CD8-positive, alpha-beta memory T cell (primary cell): ENCODE results near the gene CLEC17A. TPM values are rescaled to one million over a fixed set of nuclear protein-coding genes. Genes with fewer than 3 reads are reported as not detected.

Source experiments
- CTCF ChIA-PET: fragments of 350-600 bp; sonication (Branson Sonifier 250); formaldehyde crosslinking; loops from one replicate; lab custom pipeline; 2021; ENCODE audit warnings: antibody characterized with exemption; lab: Charles Lee
- POLR2A ChIA-PET: fragments of 350-600 bp; sonication (Branson Sonifier 250); formaldehyde crosslinking; loops from one replicate; lab custom pipeline; 2021; ENCODE audit warnings: antibody characterized with exemption; lab: Charles Lee
- DNase-seq, 5 donors: peaks; one replicate each; pipeline versions ENCODE4 v3.0.0 to v3.0.0-alpha.2; 2020 to 2022; ENCODE audit warnings: mixed read lengths in 1 of 5
- H3K27ac ChIP-seq: one replicate; pipeline ENCODE4 v1.7.0; 2013; ENCODE audit warnings: low read depth, mild to moderate bottlenecking, low read length, moderate library complexity
- H3K27me3 ChIP-seq: 2 replicates; pipeline ENCODE4 v1.7.0; 2013; ENCODE audit warnings: low read length, mild to moderate bottlenecking; ENCODE audit not compliant: insufficient read depth, poor library complexity, severe bottlenecking
- H3K36me3 ChIP-seq: 2 replicates; pipeline ENCODE4 v1.7.0; 2013; ENCODE audit warnings: mild to moderate bottlenecking, low read length, moderate library complexity; ENCODE audit not compliant: insufficient read depth
- H3K4me1 ChIP-seq: 2 replicates; pipeline ENCODE4 v1.7.0; 2013; ENCODE audit warnings: mild to moderate bottlenecking, low read length, moderate library complexity; ENCODE audit not compliant: insufficient read depth
- H3K4me3 ChIP-seq: 2 replicates; pipeline ENCODE4 v1.7.0; 2013; ENCODE audit warnings: mild to moderate bottlenecking, low read length
- H3K9me3 ChIP-seq: 2 replicates; pipeline ENCODE4 v1.7.0; 2013; ENCODE audit warnings: mild to moderate bottlenecking, low read length
- H3K27ac Mint-ChIP-seq, 8 donors: one replicate each; pipeline ENCODE4 v1.8.0; 2020 to 2021; ENCODE audit warnings: mixed read lengths in 8 of 8, mild to moderate bottlenecking in 6 of 8, inconsistent platforms in 3 of 8, moderate library complexity in 3 of 8
- H3K27me3 Mint-ChIP-seq, 2 donors: one replicate each; pipeline ENCODE4 v1.8.0; 2020 to 2021; ENCODE audit warnings: mixed read lengths in 2 of 2, mild to moderate bottlenecking in 1 of 2, moderate library complexity in 1 of 2
- H3K36me3 Mint-ChIP-seq, 3 donors: one replicate each; pipeline ENCODE4 v1.8.0; 2020 to 2021; ENCODE audit warnings: mixed read lengths in 3 of 3, inconsistent platforms in 1 of 3, mild to moderate bottlenecking in 1 of 3
- H3K4me1 Mint-ChIP-seq, 3 donors: one replicate each; pipeline ENCODE4 v1.8.0; 2020 to 2021; ENCODE audit warnings: mixed read lengths in 3 of 3, inconsistent platforms in 1 of 3, mild to moderate bottlenecking in 1 of 3
- H3K4me3 Mint-ChIP-seq, 7 donors: one replicate each; pipeline ENCODE4 v1.8.0; 2020 to 2021; ENCODE audit warnings: mixed read lengths in 7 of 7, mild to moderate bottlenecking in 6 of 7, moderate library complexity in 4 of 7, inconsistent platforms in 2 of 7
- H3K9me3 Mint-ChIP-seq, 5 donors: one replicate each; pipeline ENCODE4 v1.8.0; 2020 to 2022; ENCODE audit warnings: mixed read lengths in 5 of 5, mild to moderate bottlenecking in 3 of 5, moderate library complexity in 2 of 5, inconsistent platforms in 1 of 5
- polyA plus RNA-seq: library from polyadenylated mRNA; unstranded; fragments of 300-500 nt; fragmentation: Illumina TruSeq; gene quantifications from one replicate; pipeline ENCODE4 v1.2.3, GENCODE V29; 2021
- total RNA-seq, 2 experiments: library from RNA; stranded (reverse); gene quantifications; one replicate each; pipeline ENCODE4 v1.2.3, GENCODE V29; 2021

CLEC17A gene
- total and polyA plus RNA-seq, 3 experiments from 2014 or later, result 0.72 to 1.5 TPM; not detected in 1

DNA sequence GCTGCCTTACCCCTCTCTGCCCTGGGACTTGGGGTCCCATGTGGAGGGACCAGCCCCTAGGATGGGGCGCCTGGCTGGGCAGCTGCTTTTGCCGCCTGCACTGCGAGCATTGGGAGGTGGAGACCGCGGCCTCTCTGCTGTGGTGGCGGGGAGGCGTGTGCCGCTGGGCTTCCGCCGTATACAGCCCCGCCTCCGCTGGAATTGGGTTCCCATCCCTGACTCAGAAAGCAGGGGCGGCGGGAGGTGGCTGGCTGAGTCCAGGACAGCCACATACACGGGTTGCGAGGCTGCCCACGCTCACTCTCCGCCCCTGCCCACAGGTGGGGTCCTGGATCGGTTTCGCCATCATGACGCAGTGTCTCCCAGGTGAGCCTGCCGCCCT, 17.6 kb upstream of the CLEC17A start:
- no peaks in the 10 kb centered on the region for H3K27me3 Mint-ChIP-seq
- peaks cover 28% of the 10 kb centered on the region for H3K4me1 ChIP-seq
- no peak overlapping the region for H3K27ac ChIP-seq
- H3K9me3 ChIP-seq, result no peaks in the 10 kb centered on the region
- peaks cover 0 to 53% (median 3%) of the 10 kb centered on the region in 3 donors for H3K36me3 Mint-ChIP-seq
- no peak overlapping the region for H3K27ac Mint-ChIP-seq
- H3K9me3 Mint-ChIP-seq, result no peaks in the 10 kb centered on the region
- H3K4me3 Mint-ChIP-seq, result peak overlapping the region in 1 of 7 donors; percentile 27
- POLR2A ChIA-PET, result no interaction called here
- no peak overlapping the region for H3K4me3 ChIP-seq
- H3K4me1 Mint-ChIP-seq, result peaks cover 30 to 63% (median 36%) of the 10 kb centered on the region in 3 donors
- peaks cover 14% of the 10 kb centered on the region for H3K36me3 ChIP-seq
- CTCF ChIA-PET, result interaction anchor here (1.6 kb wide), 1 partner anchor 8 kb away, joined by 3 read pairs; no protein-coding TSS in a partner anchor
- DNase-seq, result no peak
- no peaks in the 10 kb centered on the region for H3K27me3 ChIP-seq

DNA sequence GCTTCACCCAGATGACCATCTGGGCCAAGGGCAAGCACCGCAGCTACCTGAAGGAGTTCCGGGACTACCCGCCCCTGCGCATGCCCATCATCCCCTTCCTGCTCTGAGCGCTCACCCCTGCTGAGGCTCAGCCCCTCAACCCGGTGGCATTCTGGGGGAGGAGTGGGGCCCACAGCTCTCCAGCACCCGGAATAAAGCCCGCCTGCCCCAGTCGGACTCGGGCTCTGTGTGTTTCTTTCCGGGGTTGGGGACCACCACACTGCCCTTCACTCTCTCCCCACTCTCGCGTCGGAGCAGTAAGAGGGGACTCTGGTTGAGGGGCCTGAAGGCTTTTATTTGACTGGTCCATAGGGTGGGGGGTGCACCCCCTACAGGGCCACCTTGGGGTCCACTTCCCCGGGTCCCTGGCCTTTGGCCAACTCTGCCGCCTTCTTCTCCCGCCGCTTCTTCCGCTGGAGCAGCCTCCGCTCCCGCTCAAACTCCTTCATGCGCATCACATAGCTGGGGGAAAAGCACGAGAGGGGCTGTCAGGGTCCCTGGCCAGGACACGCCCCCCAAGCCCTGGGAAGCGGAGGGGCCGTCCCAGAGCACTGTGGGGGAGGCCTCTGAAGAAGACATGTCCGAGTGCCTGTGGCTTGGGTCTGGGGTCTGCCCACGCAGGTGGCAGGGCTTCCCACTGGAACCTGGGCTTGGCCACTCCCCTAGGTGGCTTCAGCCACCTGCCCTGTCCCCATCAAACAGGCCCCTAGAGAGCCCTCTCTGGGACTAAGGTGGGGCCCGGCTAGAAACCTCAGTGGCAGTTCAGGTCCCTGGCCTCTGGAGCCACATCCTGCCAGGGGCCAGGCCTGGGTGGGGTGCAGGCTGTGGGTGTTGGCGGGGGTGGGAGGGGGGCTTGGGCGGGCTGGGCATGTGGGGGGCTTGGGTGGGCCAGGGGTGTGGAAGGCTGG, 16.8 kb upstream of the CLEC17A start:
- H3K4me1 ChIP-seq, result peaks cover 28% of the 10 kb centered on the region
- Mint-ChIP-seq H3K27ac (peak overlapping the region in 5 of 8 donors; percentile 47 to 92 (median 75)), H3K4me1 (peaks cover 33 to 64% (median 39%) of the 10 kb centered on the region in 3 donors), H3K9me3 (no peaks in the 10 kb centered on the region), H3K27me3 (no peaks in the 10 kb centered on the region), H3K36me3 (peaks cover 0 to 53% (median 3%) of the 10 kb centered on the region in 3 donors), H3K4me3 (peak overlapping the region in 1 of 7 donors; percentile 54)
- H3K27ac ChIP-seq, result no peak overlapping the region
- no peaks in the 10 kb centered on the region for H3K27me3 ChIP-seq
- no peak overlapping the region for H3K4me3 ChIP-seq
- ChIA-PET POLR2A (no interaction called here), CTCF (interaction anchor here (1.6 kb wide), 1 partner anchor 9 kb away, joined by 3 read pairs; no protein-coding TSS in a partner anchor)
- DNase-seq, result no peak
- H3K9me3 ChIP-seq, result no peaks in the 10 kb centered on the region
- H3K36me3 ChIP-seq, result peaks cover 14% of the 10 kb centered on the region

DNA sequence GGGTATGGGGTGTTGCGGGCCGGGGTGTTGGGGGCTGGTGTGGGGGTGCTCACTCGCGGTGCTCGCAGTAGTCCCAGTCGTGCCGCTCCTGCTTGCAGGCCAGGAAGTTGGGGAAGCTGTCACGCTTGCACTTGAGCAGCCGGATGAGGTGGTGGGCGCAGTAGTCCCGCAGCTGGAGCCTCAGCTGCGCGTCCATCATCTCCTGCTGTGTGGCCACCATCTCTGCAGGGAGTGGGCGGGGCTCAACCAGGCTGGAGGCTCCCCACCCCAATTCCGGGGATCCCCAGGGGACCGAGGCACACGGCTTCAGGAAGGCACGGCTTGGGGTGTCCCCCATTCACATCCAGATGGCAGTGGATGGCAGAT, 16.2 kb upstream of the CLEC17A start:
- H3K36me3 ChIP-seq, result peaks cover 14% of the 10 kb centered on the region
- no peaks in the 10 kb centered on the region for H3K9me3 ChIP-seq
- Mint-ChIP-seq H3K27ac (peak overlapping the region in 6 of 8 donors; percentile 24 to 92 (median 77)), H3K36me3 (peaks cover 0 to 55% (median 3%) of the 10 kb centered on the region in 3 donors), H3K27me3 (no peaks in the 10 kb centered on the region), H3K4me3 (peak overlapping the region in 2 of 7 donors; percentile 22 to 50), H3K9me3 (no peaks in the 10 kb centered on the region), H3K4me1 (peaks cover 36 to 68% (median 41%) of the 10 kb centered on the region in 3 donors)
- H3K27ac ChIP-seq, result no peak overlapping the region
- no peaks in the 10 kb centered on the region for H3K27me3 ChIP-seq
- ChIA-PET CTCF (interaction anchor here (1.2 kb wide), 1 partner anchor 88 kb away, joined by 3 read pairs; no protein-coding TSS in a partner anchor), POLR2A (no interaction called here)
- no peak overlapping the region for H3K4me3 ChIP-seq
- DNase-seq, result peak in 1 of 5 donors; percentile 23
- H3K4me1 ChIP-seq, result peaks cover 26% of the 10 kb centered on the region

DNA sequence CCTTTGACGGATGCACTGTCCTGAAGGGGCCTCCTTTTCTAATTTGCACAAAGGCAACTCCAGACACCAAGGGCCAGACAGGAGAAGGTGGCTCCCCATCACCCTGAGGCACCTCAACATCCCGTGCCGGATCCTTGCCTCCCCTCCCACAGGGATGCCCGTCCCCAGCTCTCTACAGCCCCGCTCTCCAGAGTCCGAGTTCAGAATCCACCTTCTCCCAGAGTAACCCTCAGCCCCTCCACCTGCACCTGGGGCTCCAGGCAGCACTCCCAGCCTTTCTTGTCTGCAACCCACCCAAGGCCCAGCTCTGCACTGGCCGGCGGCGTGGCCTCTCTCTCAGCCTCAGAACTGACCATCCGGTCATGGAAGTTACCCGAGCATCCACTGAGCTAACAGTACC, 15.8 kb upstream of the CLEC17A start:
- no peak overlapping the region for H3K4me3 ChIP-seq
- CTCF ChIA-PET, result interaction anchor here (1.2 to 1.6 kb wide), 2 partner anchors 10 to 89 kb away, joined by 3 to 6 read pairs; no protein-coding TSS in a partner anchor
- peaks cover 38 to 68% (median 43%) of the 10 kb centered on the region in 3 donors for H3K4me1 Mint-ChIP-seq
- DNase-seq, result no peak
- peaks cover 26% of the 10 kb centered on the region for H3K4me1 ChIP-seq
- H3K9me3 Mint-ChIP-seq, result no peaks in the 10 kb centered on the region
- H3K27me3 ChIP-seq, result no peaks in the 10 kb centered on the region
- peak overlapping the region; percentile 40 to 91 (median 77) for H3K27ac Mint-ChIP-seq
- H3K27me3 Mint-ChIP-seq, result no peaks in the 10 kb centered on the region
- no peaks in the 10 kb centered on the region for H3K9me3 ChIP-seq
- peaks cover 14% of the 10 kb centered on the region for H3K36me3 ChIP-seq
- H3K4me3 Mint-ChIP-seq, result peak overlapping the region in 4 of 7 donors; percentile 29 to 72 (median 43)
- peaks cover 0 to 57% (median 3%) of the 10 kb centered on the region in 3 donors for H3K36me3 Mint-ChIP-seq
- no peak overlapping the region for H3K27ac ChIP-seq
- POLR2A ChIA-PET, result no interaction called here

DNA sequence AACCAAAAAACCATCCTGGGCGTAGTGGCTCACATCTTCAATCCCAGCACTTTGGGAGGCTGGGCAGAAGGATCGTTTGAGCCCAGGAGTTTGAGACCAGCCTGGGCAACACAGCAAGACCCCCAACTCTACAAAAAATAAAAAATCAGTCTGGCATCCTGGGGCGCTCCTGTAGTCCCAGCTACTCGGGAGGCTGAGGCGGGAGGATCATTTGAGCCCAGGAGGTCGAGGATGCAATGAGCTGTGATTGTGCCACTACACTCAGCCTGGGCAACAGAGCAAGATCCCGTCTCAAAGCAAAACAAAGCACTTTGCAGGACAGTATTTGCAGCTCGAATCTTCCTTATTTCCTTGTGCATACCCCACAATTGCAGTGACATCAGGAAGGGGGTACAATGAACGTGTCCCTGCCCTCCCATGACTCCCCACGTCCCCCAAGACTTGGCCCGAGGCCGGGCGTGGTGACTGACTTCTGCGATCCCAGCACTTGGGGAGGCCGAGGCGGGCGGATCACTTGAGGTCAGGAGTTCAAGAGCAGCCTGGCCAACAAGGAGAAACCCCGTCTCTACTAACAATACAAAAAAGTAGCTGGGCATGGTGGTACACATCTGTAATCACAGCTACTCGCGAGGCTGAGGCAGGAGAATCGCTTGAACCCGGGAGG, 11.9 kb upstream of the CLEC17A start:
- Histone ChIP-seq H3K36me3 (peaks cover 6% of the 10 kb centered on the region), H3K9me3 (no peaks in the 10 kb centered on the region), H3K4me1 (peaks cover 26% of the 10 kb centered on the region), H3K4me3 (peak overlapping the region; percentile 100), H3K27ac (peak overlapping the region; percentile 79), H3K27me3 (no peaks in the 10 kb centered on the region)
- Mint-ChIP-seq H3K4me3 (peak overlapping the region; percentile 94 to 98 (median 95)), H3K36me3 (peaks cover 0 to 29% (median 0%) of the 10 kb centered on the region in 3 donors), H3K27ac (peak overlapping the region in 7 of 8 donors; percentile 87 to 99 (median 94)), H3K4me1 (peaks cover 42 to 61% (median 46%) of the 10 kb centered on the region in 3 donors), H3K9me3 (no peaks in the 10 kb centered on the region), H3K27me3 (no peaks in the 10 kb centered on the region)
- ChIA-PET POLR2A (interaction anchor here (1.4 kb wide), 1 partner anchor 53 kb away, joined by 6 read pairs; the partner anchor contains the start of gene DNAJB1), CTCF (interaction anchor here (0.9 to 6.3 kb wide), 7 partner anchors 9 to 115 kb away, joined by 3 to 76 read pairs (median 18); partner anchors contain the start of gene DNAJB1)
- no peak for DNase-seq

DNA sequence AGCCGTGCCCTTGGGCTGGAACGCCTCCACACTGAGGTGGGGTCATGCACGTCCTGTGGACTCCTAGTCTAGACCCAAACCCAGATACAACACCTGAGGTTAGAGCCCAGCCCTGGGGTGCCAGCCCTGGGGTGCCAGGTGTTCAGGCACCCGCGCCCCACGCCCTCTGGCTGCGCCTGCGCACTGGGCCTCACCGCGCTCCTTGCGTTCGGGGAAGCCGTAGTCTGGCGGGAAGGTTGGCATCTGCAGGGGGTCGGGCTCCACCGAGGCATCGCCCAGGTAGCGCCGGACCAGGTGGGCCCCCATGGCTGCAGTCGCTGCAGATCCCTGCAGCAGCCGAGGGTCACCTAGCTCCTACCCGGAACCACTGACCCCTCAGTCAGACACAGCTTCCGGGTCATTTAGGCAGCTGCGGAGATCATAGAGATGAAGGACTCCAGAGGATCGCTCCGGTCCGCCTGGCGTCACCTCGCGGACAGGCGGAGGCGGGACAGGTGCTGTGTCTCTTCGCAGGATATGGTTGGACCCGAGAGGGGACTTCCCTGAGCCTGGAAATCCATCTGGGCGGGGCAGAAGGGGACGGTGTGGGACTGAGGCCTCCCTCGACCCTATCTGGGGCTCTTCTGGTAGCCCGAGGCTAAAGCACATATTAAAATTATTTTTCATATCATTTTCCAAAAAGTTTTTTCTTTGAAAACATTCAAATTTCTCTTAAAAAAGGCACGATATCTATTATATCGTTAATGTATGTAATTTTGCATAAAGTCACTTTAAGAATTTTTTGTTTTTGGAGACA, 11.0 kb upstream of the CLEC17A start, which contains the start of gene NDUFB7:
NDUFB7 (minus strand) TSS at position 372 of the 796 bp plus-strand sequence; CDS start at position 306, 66 bp downstream.
- Histone ChIP-seq H3K4me3 (peak within 1 kb of the TSS; percentile 100), H3K36me3 (peaks cover 6% of the 10 kb centered on the region), H3K27me3 (no peaks in the 10 kb centered on the region), H3K4me1 (peaks cover 25% of the 10 kb centered on the region), H3K27ac (peak within 1 kb of the TSS; percentile 79), H3K9me3 (no peaks in the 10 kb centered on the region)
- DNase-seq, result peak; percentile 83 to 93 (median 88)
- Mint-ChIP-seq H3K36me3 (peaks cover 0 to 24% (median 0%) of the 10 kb centered on the region in 3 donors), H3K9me3 (no peaks in the 10 kb centered on the region), H3K27me3 (no peaks in the 10 kb centered on the region), H3K4me1 (peaks cover 40 to 53% (median 42%) of the 10 kb centered on the region in 3 donors), H3K4me3 (peak within 1 kb of the TSS; percentile 94 to 98 (median 95)), H3K27ac (peak within 1 kb of the TSS; percentile 83 to 99 (median 94))
- CTCF ChIA-PET, result interaction anchor here (0.9 to 6.3 kb wide), 8 partner anchors 10 to 283 kb away, joined by 3 to 76 read pairs (median 11); partner anchors contain the start of gene DNAJB1
- POLR2A ChIA-PET, result interaction anchor here (0.6 to 1.4 kb wide), 3 partner anchors 15 to 64 kb away, joined by 3 to 6 read pairs (median 4); partner anchors contain the start of gene DNAJB1
